Keratinocyte (primary cell): ENCODE measurements around the gene PDE6D. TPM values are rescaled to one million over a fixed set of nuclear protein-coding genes. Genes with fewer than 3 reads are reported as not detected.
"Not testable (repeated sequence)": the region's sequence is repeated elsewhere in the genome, so short reads cannot be mapped to it uniquely, and the experiment has no call there.

Experiments used
- DNase-seq: peaks from one replicate; pipeline ENCODE4 v3.0.0-alpha.2; 2011; ENCODE audit warnings: low read depth, missing footprints, low spot score
- FAIRE-seq: peaks from 2 replicates; lab custom pipeline; 2011; peaks lifted over from hg19 to GRCh38; lab: Jason Lieb, UNC
- H2AFZ ChIP-seq: 2 replicates; pipeline ENCODE4 v1.6.0; 2012; ENCODE audit warnings: low read length, control low read depth, inconsistent platforms; ENCODE audit not compliant: control insufficient read depth
- H3K27ac ChIP-seq: 2 replicates; pipeline ENCODE4 v1.5.1; 2011; ENCODE audit warnings: low read length; ENCODE audit not compliant: control insufficient read depth, insufficient read depth
- H3K27me3 ChIP-seq: 3 replicates; pipeline ENCODE4 v1.6.0; 2011; ENCODE audit warnings: low read length; ENCODE audit not compliant: control insufficient read depth, insufficient read depth; ENCODE audit errors: extremely low read depth
- H3K36me3 ChIP-seq, 2 experiments: 2 replicates in 1 of 2; 3 replicates in 1 of 2; pipeline ENCODE4 v1.5.1; 2011; ENCODE audit warnings: low read length in 2 of 2, mild to moderate bottlenecking in 1 of 2; ENCODE audit not compliant: control insufficient read depth in 2 of 2, insufficient read depth in 2 of 2; ENCODE audit errors: extremely low read depth in 1 of 2
- H3K4me1 ChIP-seq: 3 replicates; pipeline ENCODE4 v1.5.1; 2011; ENCODE audit warnings: low read length; ENCODE audit not compliant: control insufficient read depth, insufficient read depth; ENCODE audit errors: extremely low read depth
- H3K4me2 ChIP-seq: 3 replicates; pipeline ENCODE4 v1.6.0; 2011; ENCODE audit warnings: low read depth, low read length; ENCODE audit not compliant: control insufficient read depth, insufficient read depth; ENCODE audit errors: extremely low read depth
- H3K4me3 ChIP-seq, 3 experiments: fragments of 200-600 bp in 1 of 3; sonication (generic) in 1 of 3; 2 replicates in 2 of 3; 3 replicates in 1 of 3; pipeline ENCODE4 v1.5.1; 2011 to 2016; ENCODE audit warnings: low read length in 3 of 3, mild to moderate bottlenecking in 3 of 3, control low read depth in 2 of 3, inconsistent platforms in 1 of 3, low read depth in 1 of 3, mixed read lengths in 1 of 3, mixed run types in 1 of 3, moderate library complexity in 1 of 3; ENCODE audit not compliant: control insufficient read depth in 2 of 3, insufficient read depth in 2 of 3; ENCODE audit errors: extremely low read depth in 1 of 3
- H3K79me2 ChIP-seq: 2 replicates; pipeline ENCODE4 v1.6.0; 2012; ENCODE audit warnings: low read length; ENCODE audit not compliant: control insufficient read depth, insufficient read depth
- H3K9ac ChIP-seq: 3 replicates; pipeline ENCODE4 v1.6.0; 2011; ENCODE audit warnings: low read length; ENCODE audit not compliant: control insufficient read depth, insufficient read depth; ENCODE audit errors: extremely low read depth
- H3K9me1 ChIP-seq: 3 replicates; pipeline ENCODE4 v1.6.0; 2011; ENCODE audit warnings: low read length; ENCODE audit not compliant: control insufficient read depth, insufficient read depth; ENCODE audit errors: extremely low read depth
- H3K9me3 ChIP-seq: 2 replicates; pipeline ENCODE4 v1.5.1; 2012; ENCODE audit warnings: low read depth, low read length; ENCODE audit not compliant: control insufficient read depth
- H4K20me1 ChIP-seq: 3 replicates; pipeline ENCODE4 v1.6.0; 2011; ENCODE audit warnings: low read length; ENCODE audit not compliant: control insufficient read depth, insufficient read depth; ENCODE audit errors: extremely low read depth
- EZH2 ChIP-seq: IDR thresholded peaks from one replicate; pipeline ENCODE4 v1.6.1; 2012; ENCODE audit warnings: inconsistent platforms, mild to moderate bottlenecking, low read length, moderate library complexity
- dilution Hi-C: fragments of 300-500 bp; cut with MboI; formaldehyde crosslinking; loops from one replicate; pipeline ENCODE4 v1.7.0; 2020; ENCODE audit warnings: low sequenced_read_pairs; ENCODE audit not compliant: extremely low pct_ligation_motif_present
- polyA plus RNA-seq, 5 experiments: library from polyadenylated mRNA; depleted of rRNA in 3 of 5; stranded (reverse) in 3 of 5; stranded (forward) in 1 of 5; unstranded in 1 of 5; fragments of >200 nt; gene quantifications; 1 replicate in 1 of 5; 2 replicates in 3 of 5; 3 replicates in 1 of 5; pipeline versions ENCODE4 v1.2.1 to v1.2.3, GENCODE V29; 2011 to 2012; ENCODE audit warnings: missing spikeins in 2 of 5, low read depth in 1 of 5, low replicate concordance in 1 of 5
- TF ChIP-seq, protein P1 (sequence below), 3 experiments: IDR thresholded peaks in 1 of 3; conservative IDR thresholded peaks in 1 of 3; optimal IDR thresholded peaks in 1 of 3; 2 replicates in 2 of 3; 3 replicates in 1 of 3; pipeline versions ENCODE3 to v1.5.1; 2011; ENCODE audit warnings: low read length in 3 of 3, mild to moderate bottlenecking in 3 of 3, moderate library complexity in 2 of 3, control low read depth in 1 of 3, inconsistent platforms in 1 of 3; ENCODE audit not compliant: insufficient read depth in 2 of 3; ENCODE audit errors: extremely low read depth in 1 of 3

Gene PDE6D
- polyA plus RNA-seq, 1 donor (not counting 4 experiments of a cell fraction or from before 2014, with no cell fraction given) = 31.6 TPM

DNA sequence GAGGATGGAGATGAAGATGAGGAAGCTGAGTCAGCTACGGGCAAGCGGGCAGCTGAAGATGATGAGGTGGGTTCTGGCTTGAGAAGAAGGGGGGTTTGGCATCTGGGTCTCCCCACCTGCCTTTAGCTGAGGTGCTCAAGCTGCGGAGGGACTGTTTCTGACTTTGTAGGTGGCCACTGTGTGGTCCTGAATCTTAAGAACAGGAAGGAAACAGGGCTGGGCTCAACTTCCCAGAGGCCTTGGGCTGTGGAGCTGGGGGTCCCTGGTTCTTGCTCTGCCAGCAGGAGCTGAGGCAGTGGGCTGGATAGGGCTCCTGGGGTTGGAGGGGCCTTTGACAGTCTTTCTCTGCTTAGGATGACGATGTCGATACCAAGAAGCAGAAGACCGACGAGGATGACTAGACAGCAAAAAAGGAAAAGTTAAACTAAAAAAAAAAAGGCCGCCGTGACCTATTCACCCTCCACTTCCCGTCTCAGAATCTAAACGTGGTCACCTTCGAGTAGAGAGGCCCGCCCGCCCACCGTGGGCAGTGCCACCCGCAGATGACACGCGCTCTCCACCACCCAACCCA is 68.5 kb downstream of the PDE6D start:
- H3K4me2 ChIP-seq = peak overlapping the region; percentile 74
- H2AFZ ChIP-seq = not testable (repeated sequence)

DNA sequence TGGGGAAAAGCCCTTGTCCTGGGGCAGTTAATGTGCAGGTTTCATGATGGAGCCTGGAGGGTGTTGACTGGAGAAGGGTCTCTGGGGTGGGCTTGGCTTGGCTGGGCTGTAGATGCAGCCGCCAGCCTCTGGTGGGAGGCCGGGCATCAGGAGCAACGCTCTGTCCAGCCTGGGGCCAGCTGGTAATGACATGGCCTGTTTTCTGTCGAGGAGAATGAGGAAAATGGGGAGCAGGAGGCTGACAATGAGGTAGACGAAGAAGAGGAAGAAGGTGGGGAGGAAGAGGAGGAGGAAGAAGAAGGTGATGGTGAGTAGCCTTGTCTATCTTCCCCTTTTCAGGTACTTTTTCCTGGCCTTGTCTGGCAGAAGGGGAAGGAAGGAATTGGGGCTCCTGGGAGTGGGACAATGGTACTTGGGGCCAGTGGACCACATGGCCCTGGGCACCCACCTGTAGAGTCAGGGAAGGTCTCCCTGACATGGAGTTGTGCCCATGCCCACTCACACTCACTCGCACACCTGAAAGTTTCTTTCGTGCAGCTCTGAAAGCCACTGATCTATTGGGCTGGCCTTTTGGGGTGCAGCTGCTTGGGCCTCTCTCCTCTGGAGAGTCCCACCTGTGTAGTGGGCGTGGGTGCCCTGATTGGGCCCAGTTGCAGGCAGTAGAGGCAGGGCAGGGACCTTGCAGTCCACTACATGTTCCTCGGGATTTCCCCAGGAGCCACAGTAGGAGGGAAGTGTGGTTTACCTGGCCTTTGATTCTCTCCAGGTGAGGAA is 69.2 kb downstream of the PDE6D start:
- Histone ChIP-seq H3K4me3 (peak overlapping the region; percentile 70 to 93 (median 72)), H3K4me1 (peaks cover 16% of the 10 kb centered on the region), H3K79me2 (peaks cover 41% of the 10 kb centered on the region), H2AFZ (no peak overlapping the region), H4K20me1 (peaks cover 32% of the 10 kb centered on the region), H3K4me2 (peak overlapping the region; percentile 74), H3K9me1 (no peaks in the 10 kb centered on the region), H3K27me3 (no peaks in the 10 kb centered on the region), H3K36me3 (peaks cover 9 to 15% of the 10 kb centered on the region in 2 experiments), H3K9me3 (no peaks in the 10 kb centered on the region), H3K9ac (peak overlapping the region; percentile 92), H3K27ac (peak overlapping the region; percentile 21)
- TF ChIP-seq EZH2 = no peak
- TF ChIP-seq, protein P1, sequence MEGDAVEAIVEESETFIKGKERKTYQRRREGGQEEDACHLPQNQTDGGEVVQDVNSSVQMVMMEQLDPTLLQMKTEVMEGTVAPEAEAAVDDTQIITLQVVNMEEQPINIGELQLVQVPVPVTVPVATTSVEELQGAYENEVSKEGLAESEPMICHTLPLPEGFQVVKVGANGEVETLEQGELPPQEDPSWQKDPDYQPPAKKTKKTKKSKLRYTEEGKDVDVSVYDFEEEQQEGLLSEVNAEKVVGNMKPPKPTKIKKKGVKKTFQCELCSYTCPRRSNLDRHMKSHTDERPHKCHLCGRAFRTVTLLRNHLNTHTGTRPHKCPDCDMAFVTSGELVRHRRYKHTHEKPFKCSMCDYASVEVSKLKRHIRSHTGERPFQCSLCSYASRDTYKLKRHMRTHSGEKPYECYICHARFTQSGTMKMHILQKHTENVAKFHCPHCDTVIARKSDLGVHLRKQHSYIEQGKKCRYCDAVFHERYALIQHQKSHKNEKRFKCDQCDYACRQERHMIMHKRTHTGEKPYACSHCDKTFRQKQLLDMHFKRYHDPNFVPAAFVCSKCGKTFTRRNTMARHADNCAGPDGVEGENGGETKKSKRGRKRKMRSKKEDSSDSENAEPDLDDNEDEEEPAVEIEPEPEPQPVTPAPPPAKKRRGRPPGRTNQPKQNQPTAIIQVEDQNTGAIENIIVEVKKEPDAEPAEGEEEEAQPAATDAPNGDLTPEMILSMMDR (optimal IDR thresholded peaks at IDR 0.05 in 1 of 3, IDR thresholded peaks at IDR 0.05 in 1 of 3, conservative IDR thresholded peaks at IDR 0.05 in 1 of 3; ENCODE audit: extremely low read depth in 1 of 3, insufficient read depth in 2 of 3, low read length in 3 of 3) = no peak
- DNase-seq = no peak
- FAIRE-seq = no peak
- dilution Hi-C loops = no loop called here

More for the DNA sequence above, 68.5 kb downstream of the PDE6D start:
- Histone ChIP-seq H3K9ac (peak overlapping the region; percentile 92), H4K20me1 (peaks cover 32% of the 10 kb centered on the region), H3K36me3 (peaks cover 9 to 15% of the 10 kb centered on the region in 2 experiments), H3K79me2 (peaks cover 41% of the 10 kb centered on the region), H3K27ac (peak overlapping the region; percentile 21), H3K4me1 (peaks cover 16% of the 10 kb centered on the region)
- H3K4me3 ChIP-seq, FAIRE-seq, dilution Hi-C loops, H3K27me3 ChIP-seq, DNase-seq, H3K9me3 ChIP-seq, H3K9me1 ChIP-seq: not testable (repeated sequence)
